PFSK-1 (cell line): ENCODE data around the gene STK39.

Experiments used
- FOXP2 ChIP-seq: optimal IDR thresholded peaks from 2 replicates; pipeline ENCODE3; 2011; ENCODE audit warnings: borderline replicate concordance, control low read depth, inconsistent platforms; ENCODE audit not compliant: insufficient read depth; ENCODE audit errors: extremely low read length, extremely low read depth
- POLR2AphosphoS5 ChIP-seq: IDR thresholded peaks from 2 replicates; pipeline ENCODE4 v1.6.1; 2012; ENCODE audit warnings: low read depth, mild to moderate bottlenecking, control low read depth, low read length, moderate library complexity
- REST ChIP-seq, 2 experiments: IDR thresholded peaks; 2 replicates each; pipeline versions ENCODE4 v1.6.1 to v1.8.0; 2011 to 2012; ENCODE audit warnings: low read depth in 2 of 2, low read length in 2 of 2, control low read depth in 1 of 2, inconsistent platforms in 1 of 2, mild to moderate bottlenecking in 1 of 2, moderate library complexity in 1 of 2; ENCODE audit not compliant: insufficient read depth in 1 of 2
- SIN3A ChIP-seq: IDR thresholded peaks from 2 replicates; pipeline ENCODE4 v1.6.1; 2012; ENCODE audit warnings: mild to moderate bottlenecking, low read length, moderate library complexity, borderline replicate concordance; ENCODE audit not compliant: insufficient read depth
- TAF1 ChIP-seq: IDR thresholded peaks from 2 replicates; pipeline ENCODE4 v1.6.1; 2012; ENCODE audit warnings: low read length, control low read depth, borderline replicate concordance; ENCODE audit not compliant: insufficient read depth

Gene STK39

GRCh38 chr2:168272225-168272624 is 24.8 kb upstream of the STK39 start:
- no peak for TF ChIP-seq SIN3A

GRCh38 chr2:168256448-168256847 is 9.1 kb upstream of the STK39 start:
- TF ChIP-seq REST (IDR thresholded peaks at IDR 0.05; ENCODE audit: insufficient read depth in 1 of 2, low read depth in 2 of 2, low read length in 2 of 2) (no peak), POLR2AphosphoS5 (no peak), SIN3A (no peak), TAF1 (no peak), FOXP2 (no peak)

GRCh38 chr2:168255866-168256265 is 8.5 kb upstream of the STK39 start:
- TF ChIP-seq REST (IDR thresholded peaks at IDR 0.05; ENCODE audit: insufficient read depth in 1 of 2, low read depth in 2 of 2, low read length in 2 of 2), result no peak

GRCh38 chr2:168255103-168255502 is 7.7 kb upstream of the STK39 start:
- TF ChIP-seq FOXP2 (no peak), POLR2AphosphoS5 (no peak), SIN3A (no peak)

GRCh38 chr2:168254158-168254935 is 7.0 kb upstream of the STK39 start:
- TF ChIP-seq FOXP2 (no peak), REST (IDR thresholded peaks at IDR 0.05; ENCODE audit: insufficient read depth in 1 of 2, low read depth in 2 of 2, low read length in 2 of 2) (no peak), TAF1 (no peak), POLR2AphosphoS5 (no peak), SIN3A (no peak)

GRCh38 chr2:168253379-168253778 is 6.0 kb upstream of the STK39 start:
- TF ChIP-seq REST (IDR thresholded peaks at IDR 0.05; ENCODE audit: insufficient read depth in 1 of 2, low read depth in 2 of 2, low read length in 2 of 2) (no peak), TAF1 (no peak), FOXP2 (no peak), SIN3A (no peak)
